GM12878 (cell line): ENCODE data around the gene KRTAP5-3. TPM values are rescaled to one million over a fixed set of nuclear protein-coding genes. Genes with fewer than 3 reads are reported as not detected.

ENCODE experiments used
- ATAC-seq: fragments of 200-7000 bp; cut with Tn5 transposase; 3 replicates; pipeline ENCODE4 v1.9.1; 2020; ENCODE audit warnings: mild to moderate bottlenecking, moderate library complexity
- BruUV-seq: library from RNA; stranded (reverse); fragments of 400-500 nt; replicated peaks from 2 replicates; lab custom pipeline; 2021; lab: Mats Ljungman, UMichigan
- CTCF ChIA-PET: fragments of 300-600 bp; sonication (Branson Sonifier 250); formaldehyde crosslinking; extraction: SDS; loops from one replicate; lab custom pipeline; 2021; ENCODE audit warnings: inconsistent platforms; lab: Yijun Ruan, JAX
- POLR2A ChIA-PET: fragments of 350-600 bp; formaldehyde crosslinking; extraction: SDS; loops from one replicate; lab custom pipeline; 2021; ENCODE audit warnings: inconsistent platforms; lab: Charles Lee
- RAD21 ChIA-PET: fragments of 300-600 bp; sonication (Branson Sonifier 250); formaldehyde crosslinking; loops from one replicate; lab custom pipeline; 2023; ENCODE audit warnings: antibody characterized with exemption; ENCODE audit not compliant: unreplicated experiment; lab: Charles Lee
- SMC1A ChIA-PET: fragments of 300-600 bp; sonication (Branson Sonifier 250); formaldehyde crosslinking; loops from one replicate; lab custom pipeline; 2023; ENCODE audit not compliant: unreplicated experiment, uncharacterized antibody; lab: Charles Lee
- DNase-seq: peaks from one replicate; pipeline ENCODE4 v3.0.0-alpha.2; 2011; ENCODE audit warnings: low read depth, low spot score
- FAIRE-seq: peaks from 3 replicates; lab custom pipeline; 2011; peaks lifted over from hg19 to GRCh38; lab: Jason Lieb, UNC
- H2AFZ ChIP-seq: 2 replicates; pipeline ENCODE4 v1.6.0; 2011; ENCODE audit warnings: low read depth, low read length, control low read depth; ENCODE audit not compliant: control insufficient read depth
- H3K27ac ChIP-seq: 2 replicates; pipeline ENCODE4 v1.5.1; 2011; ENCODE audit warnings: control low read depth; ENCODE audit not compliant: control insufficient read depth, insufficient read depth
- H3K27me3 ChIP-seq, 2 experiments: replicated peaks in 1 of 2; 2 replicates each; pipeline versions ENCODE4 v1.6.0 to v1.6.1; 2011; ENCODE audit warnings: low read length in 1 of 2; ENCODE audit not compliant: control insufficient read depth in 2 of 2, insufficient read depth in 2 of 2
- H3K36me3 ChIP-seq, 2 experiments: 2 replicates each; pipeline ENCODE4 v1.5.1; 2011; ENCODE audit warnings: low read length in 1 of 2; ENCODE audit not compliant: control insufficient read depth in 2 of 2, insufficient read depth in 2 of 2
- H3K4me1 ChIP-seq: 2 replicates; pipeline ENCODE4 v1.6.1; 2011; ENCODE audit warnings: mild to moderate bottlenecking, low read length, moderate library complexity, mixed read lengths; ENCODE audit not compliant: control insufficient read depth, insufficient read depth
- H3K4me2 ChIP-seq: 2 replicates; pipeline ENCODE4 v1.6.0; 2011; ENCODE audit warnings: control low read depth; ENCODE audit not compliant: control insufficient read depth, insufficient read depth
- H3K4me3 ChIP-seq: fragments of 200-600 bp; sonication (generic); 2 replicates; pipeline ENCODE4 v1.5.1; 2016
- H3K79me2 ChIP-seq: 2 replicates; pipeline ENCODE4 v1.6.0; 2011; ENCODE audit warnings: low read length; ENCODE audit not compliant: control insufficient read depth, insufficient read depth
- H3K9ac ChIP-seq: 2 replicates; pipeline ENCODE4 v1.8.0; 2011; ENCODE audit warnings: low read length, control low read depth, mixed read lengths; ENCODE audit not compliant: control insufficient read depth, insufficient read depth
- H3K9me3 ChIP-seq: replicated peaks from 3 replicates; pipeline ENCODE4 v1.5.1; 2011; ENCODE audit warnings: mild to moderate bottlenecking, low read length; ENCODE audit not compliant: control insufficient read depth, insufficient read depth
- H4K20me1 ChIP-seq: 2 replicates; pipeline ENCODE4 v1.6.0; 2011; ENCODE audit not compliant: control insufficient read depth, insufficient read depth
- ATF7 ChIP-seq: fragments of 450-650 bp; IDR thresholded peaks from 2 replicates; pipeline ENCODE4 v1.6.1; 2016; ENCODE audit warnings: low read depth, mild to moderate bottlenecking
- CEBPB ChIP-seq, 2 experiments: fragments of 150-350 bp in 1 of 2; IDR thresholded peaks; 2 replicates each; pipeline ENCODE4 v1.6.1; 2012 to 2014; ENCODE audit warnings: low read depth in 2 of 2, low read length in 2 of 2, borderline replicate concordance in 1 of 2, inconsistent platforms in 1 of 2
- IRF3 ChIP-seq: fragments of 450-650 bp; IDR thresholded peaks from 2 replicates; pipeline ENCODE4 v1.6.1; 2014; ENCODE audit warnings: mild to moderate bottlenecking
- PBX3 ChIP-seq: IDR thresholded peaks from 2 replicates; pipeline ENCODE4 v1.6.1; 2011; ENCODE audit warnings: mild to moderate bottlenecking, low read depth, low read length, moderate library complexity; ENCODE audit not compliant: insufficient replicate concordance
- POLR2A ChIP-seq: IDR thresholded peaks from 2 replicates; pipeline ENCODE4 v1.6.1; 2011; ENCODE audit warnings: low read depth, mild to moderate bottlenecking, low read length
- WGBS: methylation state at CpG from one replicate; pipeline ENCODE4 v1.1.6; 2016; ENCODE audit warnings: low lambda C conversion rate; ENCODE audit not compliant: insufficient replicate concordance, insufficient coverage; ENCODE audit errors: missing lambda C conversion rate; 5-methylcytosine and 5-hydroxymethylcytosine counted together
- in situ Hi-C: fragments of 300-500 bp; cut with MboI; formaldehyde crosslinking; loops from 9 replicates; pipeline ENCODE4 v1.14.3; 2018; ENCODE audit warnings: mixed read lengths
- intact Hi-C: fragments of 100-400 bp; cut with micrococcal nuclease; formaldehyde crosslinking; loops from one replicate; pipeline ENCODE4 v1.14.2; 2022; ENCODE audit not compliant: unreplicated experiment
- polyA plus RNA-seq, 11 experiments: library from polyadenylated mRNA; depleted of rRNA in 4 of 11; unstranded in 6 of 11; stranded (reverse) in 5 of 11; fragments of >200 nt; fragmentation: Nextera tagmentation in 4 of 11; fragmentation: Illumina TruSeq in 1 of 11; extraction: Ambion mirVana in 4 of 11; extraction: Trizol in 1 of 11; gene quantifications; 1 replicate in 1 of 11; 2 replicates in 10 of 11; pipeline versions ENCODE4 v1.2.1 to v1.2.3, GENCODE V29; 2011 to 2016; ENCODE audit warnings: inconsistent platforms in 2 of 11, missing spikeins in 2 of 11, low read depth in 1 of 11
- total RNA-seq, 4 experiments: library from RNA; depleted of rRNA in 3 of 4; stranded (reverse); fragments of >200 nt in 3 of 4; fragmentation: Illumina TruSeq in 1 of 4; extraction: Trizol in 1 of 4; gene quantifications; 2 replicates each; pipeline versions ENCODE4 v1.2.1 to v1.2.3, GENCODE V29; 2013 to 2021
- TF ChIP-seq, protein P1 (sequence below): fragments of 450-650 bp; IDR thresholded peaks from 2 replicates; pipeline ENCODE4 v1.6.1; 2017; ENCODE audit warnings: mild to moderate bottlenecking, moderate library complexity

KRTAP5-3 gene
- total and polyA plus RNA-seq, 10 of the 15 experiments (the other 5 are each of a cell fraction or from before 2014, with no cell fraction given): not detected

GRCh38 chr11:1571760-1572196, 36.5 kb downstream of the KRTAP5-3 start:
- no peak for DNase-seq
- no TSS peak for BruUV-seq
- WGBS: no CpG with 5 or more reads among the region's 91 CpGs

More at GRCh38 chr11:1571760-1572196, 36.5 kb downstream of the KRTAP5-3 start:
- H3K79me2 ChIP-seq: no peaks in the 10 kb centered on the region
- no peak for ATAC-seq
- H3K9me3 ChIP-seq: no peaks in the 10 kb centered on the region; the same call in 2 of the 3 replicates
- FAIRE-seq: no peak
- no peaks in the 10 kb centered on the region for H3K36me3 ChIP-seq
- no peak overlapping the region for H3K4me3 ChIP-seq
- H3K4me1 ChIP-seq: no peaks in the 10 kb centered on the region
- intact Hi-C loops: loop anchor here (10.0 kb wide), 2 partner anchors 267 to 457 kb away; partner anchors contain the start of gene TOLLIP
- CTCF ChIA-PET: interaction anchor here (0.7 kb wide), 1 partner anchor 50 kb away, joined by 3 read pairs; no protein-coding TSS in a partner anchor
- SMC1A ChIA-PET: no interaction called here
- no peak overlapping the region for H3K4me2 ChIP-seq
- POLR2A ChIA-PET: no interaction called here
- H3K27ac ChIP-seq: no peak overlapping the region
- in situ Hi-C loops: no loop called here
- TF ChIP-seq PBX3: no peak
- TF ChIP-seq ATF7: no peak
- TF ChIP-seq IRF3: no peak
- TF ChIP-seq CEBPB (IDR thresholded peaks at IDR 0.05; ENCODE audit: borderline replicate concordance in 1 of 2, low read depth in 2 of 2, low read length in 2 of 2): no peak
- TF ChIP-seq, protein P1, sequence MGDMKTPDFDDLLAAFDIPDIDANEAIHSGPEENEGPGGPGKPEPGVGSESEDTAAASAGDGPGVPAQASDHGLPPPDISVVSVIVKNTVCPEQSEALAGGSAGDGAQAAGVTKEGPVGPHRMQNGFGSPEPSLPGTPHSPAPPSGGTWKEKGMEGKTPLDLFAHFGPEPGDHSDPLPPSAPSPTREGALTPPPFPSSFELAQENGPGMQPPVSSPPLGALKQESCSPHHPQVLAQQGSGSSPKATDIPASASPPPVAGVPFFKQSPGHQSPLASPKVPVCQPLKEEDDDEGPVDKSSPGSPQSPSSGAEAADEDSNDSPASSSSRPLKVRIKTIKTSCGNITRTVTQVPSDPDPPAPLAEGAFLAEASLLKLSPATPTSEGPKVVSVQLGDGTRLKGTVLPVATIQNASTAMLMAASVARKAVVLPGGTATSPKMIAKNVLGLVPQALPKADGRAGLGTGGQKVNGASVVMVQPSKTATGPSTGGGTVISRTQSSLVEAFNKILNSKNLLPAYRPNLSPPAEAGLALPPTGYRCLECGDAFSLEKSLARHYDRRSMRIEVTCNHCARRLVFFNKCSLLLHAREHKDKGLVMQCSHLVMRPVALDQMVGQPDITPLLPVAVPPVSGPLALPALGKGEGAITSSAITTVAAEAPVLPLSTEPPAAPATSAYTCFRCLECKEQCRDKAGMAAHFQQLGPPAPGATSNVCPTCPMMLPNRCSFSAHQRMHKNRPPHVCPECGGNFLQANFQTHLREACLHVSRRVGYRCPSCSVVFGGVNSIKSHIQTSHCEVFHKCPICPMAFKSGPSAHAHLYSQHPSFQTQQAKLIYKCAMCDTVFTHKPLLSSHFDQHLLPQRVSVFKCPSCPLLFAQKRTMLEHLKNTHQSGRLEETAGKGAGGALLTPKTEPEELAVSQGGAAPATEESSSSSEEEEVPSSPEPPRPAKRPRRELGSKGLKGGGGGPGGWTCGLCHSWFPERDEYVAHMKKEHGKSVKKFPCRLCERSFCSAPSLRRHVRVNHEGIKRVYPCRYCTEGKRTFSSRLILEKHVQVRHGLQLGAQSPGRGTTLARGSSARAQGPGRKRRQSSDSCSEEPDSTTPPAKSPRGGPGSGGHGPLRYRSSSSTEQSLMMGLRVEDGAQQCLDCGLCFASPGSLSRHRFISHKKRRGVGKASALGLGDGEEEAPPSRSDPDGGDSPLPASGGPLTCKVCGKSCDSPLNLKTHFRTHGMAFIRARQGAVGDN: no peak
- no peak for TF ChIP-seq POLR2A
- no peak overlapping the region for H2AFZ ChIP-seq
- no peaks in the 10 kb centered on the region for H4K20me1 ChIP-seq
- H3K27me3 ChIP-seq: peaks cover 3 to 10% of the 10 kb centered on the region in 2 experiments; a peak in 3 of 4 replicates
- RAD21 ChIA-PET: interaction anchor here (1.1 kb wide), 1 partner anchor 34 kb away, joined by 3 read pairs; no protein-coding TSS in a partner anchor
- no peak overlapping the region for H3K9ac ChIP-seq
